ENCODE measurements around the gene PEX14.

- TF ChIP-seq CTCF (IDR thresholded peaks at IDR 0.05) (no peak), POLR2A (IDR thresholded peaks at IDR 0.05) (no peak)
Observed at GRCh38 chr1:10450836-10451235, 23.9 kb upstream of the PEX14 start.
